DMS79 (cell line): ENCODE results near the gene RFTN1.

Experiments used
- DNase-seq: peaks from one replicate; lab custom pipeline; 2025; lab: John Stamatoyannopoulos, UW

The RFTN1 gene

GRCh38 chr3:16433701-16434151 is 79.8 kb downstream of the RFTN1 start:
- DNase-seq = no peak

- DNase-seq = no peak
Measured at GRCh38 chr3:16432714-16433113, 80.8 kb downstream of the RFTN1 start.

- DNase-seq = no peak
Measured at GRCh38 chr3:16430717-16431630, 82.5 kb downstream of the RFTN1 start.

GRCh38 chr3:16429086-16429485 is 84.4 kb downstream of the RFTN1 start:
- no peak for DNase-seq

DNA sequence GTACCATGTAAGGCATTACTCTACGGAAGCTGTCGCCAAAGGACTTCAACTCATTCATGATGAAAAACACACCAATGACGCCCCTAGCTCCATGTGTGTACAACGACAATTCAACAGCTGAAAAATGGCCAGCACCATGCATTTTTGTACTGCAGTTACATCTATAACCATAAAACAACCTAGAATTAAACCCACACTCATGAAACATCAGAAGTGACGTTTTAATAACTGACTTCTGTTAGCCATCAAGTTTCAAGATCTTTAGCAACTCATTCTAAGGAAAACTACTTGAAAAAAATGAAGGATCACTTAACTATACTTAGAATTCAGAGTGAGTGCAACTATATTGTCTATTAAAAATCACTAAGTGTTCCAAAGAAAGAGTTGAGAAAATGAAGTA is 84.9 kb downstream of the RFTN1 start:
- peak; percentile 7 for DNase-seq

DNA sequence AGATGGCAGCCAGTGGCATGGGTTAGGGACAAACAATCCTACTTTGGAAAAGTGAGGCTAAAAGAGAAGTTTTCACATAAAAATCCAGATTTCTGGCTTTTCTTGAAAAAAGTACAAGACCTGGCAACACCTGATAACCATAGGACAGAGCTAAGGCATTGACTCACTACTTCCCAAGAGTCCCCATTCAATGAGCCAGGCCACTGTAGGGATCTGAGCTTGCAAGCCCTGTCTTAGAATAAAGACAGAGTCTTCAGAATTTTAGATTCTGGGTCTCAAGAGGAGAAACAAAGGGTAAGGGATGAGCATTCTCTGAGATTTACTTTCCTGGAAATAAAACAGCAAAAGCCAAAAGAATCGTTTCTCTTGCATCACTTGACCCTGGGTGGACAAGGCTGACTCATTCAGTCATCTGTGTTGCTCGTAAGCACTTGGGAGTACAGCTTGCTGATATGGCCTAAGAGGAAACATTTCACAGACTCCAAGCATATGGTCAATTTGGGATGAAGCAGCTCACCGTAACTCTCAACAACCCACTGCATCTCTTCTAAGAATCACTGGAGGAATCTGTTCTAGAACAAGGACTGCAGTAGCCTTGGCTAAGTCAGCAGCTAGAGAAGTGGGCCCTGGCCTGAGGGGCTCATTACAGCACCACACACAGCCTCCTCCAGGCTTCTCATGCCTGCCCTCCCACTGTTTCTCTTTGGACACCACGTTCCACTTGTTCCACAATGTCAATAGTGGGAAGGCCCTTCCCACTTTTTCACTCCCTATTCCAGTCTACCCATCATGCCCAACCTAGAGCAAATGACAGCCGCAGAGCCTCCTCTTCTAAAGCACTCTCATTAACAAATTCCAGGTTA is 86.2 kb downstream of the RFTN1 start:
- DNase-seq = no peak

GRCh38 chr3:16426665-16427064 is 86.8 kb downstream of the RFTN1 start:
- DNase-seq = no peak

DNA sequence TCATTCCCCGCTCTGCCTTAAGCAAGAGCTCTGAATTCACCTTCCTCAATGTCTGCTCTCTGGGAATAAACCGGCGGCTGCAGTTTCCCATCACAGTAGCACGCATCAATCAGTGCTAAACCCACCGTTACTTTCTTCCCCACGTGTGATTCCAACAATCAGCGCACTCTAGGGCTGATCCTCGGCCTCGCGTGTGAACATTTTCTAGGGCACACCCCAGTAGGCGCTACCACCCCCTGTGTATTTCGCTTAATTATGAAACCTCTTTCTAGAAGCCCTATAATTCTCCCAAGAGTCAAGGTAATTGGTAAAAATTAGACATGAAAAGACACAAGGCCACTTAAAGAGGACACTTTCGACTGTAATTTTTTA is 87.5 kb downstream of the RFTN1 start:
- no peak for DNase-seq

DNA sequence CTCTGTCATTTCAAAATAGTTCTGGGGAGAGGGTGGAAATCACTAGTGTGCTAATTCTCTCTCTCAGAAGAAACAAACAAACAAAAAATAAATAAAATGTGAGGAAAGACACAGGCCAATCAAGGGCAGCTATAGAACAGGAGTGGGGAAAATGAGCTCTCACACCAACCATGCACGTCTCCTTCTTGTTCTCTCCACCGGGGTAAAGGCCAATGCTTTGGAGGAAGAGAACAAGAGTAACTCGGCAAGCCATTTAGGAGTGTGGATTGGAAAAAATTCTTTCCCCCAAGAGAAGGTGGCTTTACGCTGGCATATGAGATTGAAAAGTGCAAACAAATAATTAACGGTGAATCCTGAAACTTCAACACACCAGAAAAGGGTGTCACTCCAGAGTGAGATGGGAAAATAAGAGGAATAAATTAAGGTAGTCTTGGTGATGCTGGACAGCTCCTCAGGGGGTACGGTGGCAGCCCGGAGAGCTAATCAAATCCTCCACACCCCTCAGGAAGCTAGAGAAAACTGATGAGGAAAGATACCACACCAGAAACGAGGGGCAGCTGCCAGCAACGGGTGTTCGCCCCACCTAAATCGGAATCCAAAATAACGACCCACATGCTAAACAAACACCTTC is 88.0 kb downstream of the RFTN1 start:
- DNase-seq = no peak

DNA sequence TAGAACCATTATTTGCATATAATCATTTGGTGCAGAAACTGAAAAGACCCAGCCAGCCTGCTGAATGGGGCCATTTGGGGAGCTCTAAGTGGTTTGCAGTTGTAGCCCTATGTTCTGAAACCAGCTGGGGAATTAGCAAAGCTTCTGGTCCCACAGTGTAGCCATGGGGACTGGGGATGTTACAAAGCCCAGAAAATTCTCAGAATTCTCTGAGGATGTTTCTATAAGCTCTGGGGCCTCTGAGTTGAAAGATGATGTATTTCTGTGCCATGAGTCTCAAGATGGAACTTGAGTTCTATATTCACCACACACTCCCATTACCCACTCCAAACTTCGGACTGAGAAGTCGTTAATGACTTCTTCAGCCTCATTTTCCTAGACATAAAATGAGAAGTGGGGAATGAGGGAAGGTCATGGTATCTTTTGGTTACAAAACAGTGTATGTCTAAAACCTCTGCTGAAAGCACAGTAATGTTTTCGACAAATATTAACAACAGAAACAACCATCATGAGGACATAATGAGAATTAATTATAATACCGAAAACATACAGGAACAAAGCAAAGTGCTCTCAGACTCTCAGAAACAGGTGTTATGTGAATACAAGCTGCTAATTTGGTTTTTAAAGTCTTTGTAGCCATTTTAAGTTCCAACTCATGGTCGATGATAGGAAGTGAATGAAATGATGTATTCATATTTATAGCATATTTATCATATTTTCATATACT is 89.4 kb downstream of the RFTN1 start:
- DNase-seq = no peak

- peak; percentile 8 for DNase-seq
Measured at GRCh38 chr3:16423298-16423697, 90.2 kb downstream of the RFTN1 start.

DNA sequence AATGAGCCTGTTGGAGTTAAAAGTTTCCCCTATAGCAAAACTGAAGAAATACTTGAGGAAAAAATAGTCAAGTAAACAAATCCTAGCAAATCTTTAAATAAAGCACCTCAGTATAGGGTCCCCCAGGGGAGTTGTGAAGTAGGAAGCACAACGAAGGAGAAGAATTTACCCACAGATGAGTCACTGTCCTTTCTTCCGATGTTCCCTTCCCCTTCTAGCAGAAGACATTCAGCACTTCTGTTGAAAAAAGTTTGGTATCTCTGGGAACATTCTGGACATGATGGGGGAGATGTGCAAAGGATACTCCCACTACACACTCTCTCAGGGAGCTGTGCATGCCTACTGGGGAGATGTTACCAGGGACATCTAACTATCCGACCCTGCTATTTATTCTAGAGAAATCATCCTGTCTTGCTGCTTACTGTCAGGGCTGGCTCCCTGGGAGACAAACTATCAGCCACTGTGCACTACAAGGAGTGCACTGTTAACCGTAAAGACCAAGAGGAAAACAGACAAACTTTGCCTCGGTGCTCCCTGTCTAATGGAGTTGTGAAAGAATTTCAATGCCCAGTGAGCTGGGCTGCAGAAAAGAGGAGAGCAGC is 93.8 kb downstream of the RFTN1 start:
- DNase-seq = no peak

GRCh38 chr3:16417945-16418739 is 95.4 kb downstream of the RFTN1 start:
- no peak for DNase-seq

- DNase-seq = no peak
Measured at GRCh38 chr3:16415911-16416476, 97.5 kb downstream of the RFTN1 start.

DNA sequence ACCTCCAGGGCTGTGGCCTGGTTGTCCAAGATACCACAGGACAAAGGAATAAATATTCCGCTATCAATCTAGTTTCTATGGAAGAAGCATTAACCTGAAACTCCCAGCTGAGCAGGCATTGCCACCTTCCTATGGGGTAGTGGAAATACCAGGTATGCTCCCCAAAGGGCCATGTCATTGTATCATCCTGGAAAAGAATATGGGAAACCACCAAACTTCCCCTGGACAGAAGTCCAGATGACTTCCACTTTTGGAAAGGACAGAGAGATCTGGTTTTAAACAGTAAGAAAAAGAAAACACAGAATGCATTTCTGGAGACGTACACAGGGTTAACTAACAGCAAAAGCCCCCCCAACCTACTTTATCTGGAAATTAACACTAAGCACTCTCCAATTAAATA is 100.2 kb downstream of the RFTN1 start:
- DNase-seq = no peak

DNA sequence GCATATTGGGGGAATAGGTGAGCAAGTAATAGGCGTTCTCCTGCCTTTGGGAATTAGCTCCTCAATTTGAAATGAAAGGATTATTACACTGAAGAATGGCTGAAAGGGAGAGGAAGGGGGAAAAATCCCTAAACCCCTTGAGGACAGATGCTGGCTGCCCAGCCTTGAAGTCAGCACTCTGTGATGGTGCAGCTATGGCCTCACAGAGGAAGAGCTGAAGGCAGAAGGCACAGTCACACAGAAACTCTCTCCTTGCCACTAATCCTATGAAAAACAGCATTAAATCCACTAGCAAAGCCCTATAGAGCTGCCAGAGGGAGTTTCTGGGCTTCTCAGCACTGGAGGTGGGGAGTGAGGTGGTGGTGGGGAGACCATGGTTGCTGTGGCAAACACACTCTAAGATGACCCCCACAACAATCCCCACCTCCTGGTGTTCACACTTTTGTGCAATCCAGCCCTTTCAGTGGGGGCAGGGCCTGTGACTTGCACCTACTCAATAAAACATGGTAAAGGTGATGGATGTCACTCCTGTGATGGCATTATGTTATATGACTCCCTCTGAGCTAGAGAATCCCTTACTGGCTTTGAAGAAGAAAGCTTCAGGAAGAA is 101.2 kb downstream of the RFTN1 start:
- no peak for DNase-seq

- no peak for DNase-seq
Measured at GRCh38 chr3:16411441-16411840, 102.1 kb downstream of the RFTN1 start.

- no peak for DNase-seq
Measured at GRCh38 chr3:16410659-16411058, 102.8 kb downstream of the RFTN1 start.

DNA sequence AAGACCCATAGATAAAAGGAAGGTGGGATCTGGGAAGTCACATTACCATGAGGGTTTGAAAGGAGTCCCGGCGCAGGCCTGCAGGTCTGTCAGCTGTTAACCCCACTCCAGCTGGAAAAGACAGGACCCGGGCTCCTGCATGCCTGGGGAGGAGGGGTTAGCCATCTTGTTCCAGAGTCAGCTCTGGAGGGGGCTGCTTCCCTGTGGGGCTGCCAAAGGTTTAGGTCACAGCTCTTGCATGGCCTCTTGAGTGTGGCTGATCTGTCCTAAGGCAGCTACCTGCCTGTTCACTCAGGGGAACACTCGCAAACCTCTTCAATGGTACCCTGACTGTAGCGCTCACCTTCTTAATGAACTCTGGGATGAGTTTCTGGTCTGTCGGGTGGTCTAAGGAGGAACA is 104.5 kb downstream of the RFTN1 start:
- no peak for DNase-seq

DNA sequence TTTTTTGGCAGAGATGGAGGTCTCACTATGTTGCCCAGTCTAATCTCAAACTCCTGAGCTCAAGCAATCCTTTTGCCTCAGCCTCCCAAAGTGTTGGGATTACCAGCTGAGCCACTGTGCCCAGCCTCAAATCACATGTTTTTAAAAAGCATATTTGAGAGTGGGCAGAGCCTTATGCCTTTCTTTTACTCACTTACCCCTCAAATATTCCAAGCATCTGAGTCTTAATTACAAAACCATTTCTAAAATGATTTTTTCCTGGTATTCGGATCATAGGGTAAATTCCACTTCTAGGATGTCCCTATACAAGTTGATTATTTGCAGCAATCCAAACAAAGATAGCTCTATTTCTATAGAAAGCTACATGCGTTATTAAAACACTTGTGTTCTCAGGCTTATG is 106.1 kb downstream of the RFTN1 start:
- DNase-seq = no peak
